HG02885 (cell line): ENCODE results near the gene CHRM4.

ENCODE experiments used
- ATAC-seq: cut with Tn5 transposase; IDR thresholded peaks from one replicate; pipeline ENCODE4 v1.9.1; 2021; ENCODE audit warnings: mild to moderate bottlenecking; ENCODE audit not compliant: unreplicated experiment, poor library complexity

Gene CHRM4

DNA sequence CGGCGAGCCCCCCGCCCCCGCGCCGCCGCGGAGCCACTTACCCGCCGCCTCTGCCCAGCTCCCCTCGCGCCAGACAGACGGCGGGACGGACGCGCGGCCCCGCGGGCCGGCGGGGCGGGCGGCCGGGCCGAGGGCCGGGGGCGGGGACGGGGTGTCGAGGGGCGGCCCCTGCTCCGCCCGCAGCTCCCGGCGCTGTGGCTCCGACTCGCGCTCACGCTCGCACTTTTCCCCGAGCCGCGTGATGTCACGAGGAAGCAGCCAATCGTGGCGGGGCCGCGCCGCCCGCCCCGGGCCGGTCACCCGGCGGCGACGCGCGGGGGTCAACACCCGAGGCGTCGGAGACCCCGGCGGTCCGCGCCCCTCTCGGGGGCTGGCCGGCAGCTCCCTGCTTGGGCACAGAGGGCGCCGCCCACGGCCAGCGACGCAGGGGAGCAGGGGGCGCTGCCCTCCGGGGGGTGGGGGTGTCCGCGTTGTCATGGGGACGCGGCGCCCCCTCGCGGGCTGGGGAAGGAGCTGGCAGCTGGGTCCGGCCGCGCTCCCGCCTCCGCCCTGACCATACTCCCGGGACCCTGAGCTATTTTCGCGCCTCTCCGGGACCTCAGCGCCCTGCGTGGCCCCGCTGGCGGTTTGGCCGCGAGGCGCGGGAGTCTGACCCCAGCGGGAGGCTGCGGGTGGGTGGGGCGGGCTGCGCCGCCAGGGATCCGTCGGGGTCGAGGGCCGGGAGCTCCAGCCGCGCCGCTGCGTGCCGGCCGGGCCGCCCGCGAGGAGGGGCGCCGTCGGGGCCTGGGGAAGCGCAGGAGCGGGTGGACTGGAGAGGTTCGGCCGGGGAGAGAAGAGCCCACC, at the start of gene CHRM4:
Gene CHRM4, minus strand, starts transcription at position 199 of the 843 bp plus-strand sequence. CDS start 5,219 bp downstream, outside the sequence.
- no peak for ATAC-seq

GRCh38 chr11:46438211-46438610, 46.6 kb upstream of the CHRM4 start:
- no peak for ATAC-seq

- ATAC-seq: no peak
These were observed 45.6 kb upstream of the CHRM4 start for GRCh38 chr11:46437122-46437689.

GRCh38 chr11:46436113-46436512, 44.5 kb upstream of the CHRM4 start:
- no peak for ATAC-seq

- no peak for ATAC-seq
These were observed 44.1 kb upstream of the CHRM4 start for GRCh38 chr11:46435679-46436078.

DNA sequence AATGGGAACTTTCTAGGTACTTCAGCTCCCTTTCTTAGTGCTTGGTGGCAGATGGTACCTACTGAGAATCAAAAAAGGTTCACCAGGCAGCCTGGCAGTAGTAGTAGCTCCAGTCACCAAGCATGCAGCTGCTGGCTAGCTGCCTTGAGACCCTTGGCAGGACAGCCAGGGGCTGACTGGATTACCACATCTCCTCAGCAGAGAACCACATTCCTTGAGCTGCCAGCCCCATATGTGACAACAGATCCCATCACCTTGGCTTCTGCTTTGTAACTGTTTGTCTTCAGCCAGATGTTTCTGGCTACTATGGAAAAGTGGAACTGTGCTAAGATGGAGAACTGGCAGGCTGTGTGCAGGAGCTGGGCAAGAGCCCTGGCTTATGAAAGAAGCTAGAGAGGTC, 39.6 kb upstream of the CHRM4 start:
- ATAC-seq: no peak

GRCh38 chr11:46429717-46430116, 38.1 kb upstream of the CHRM4 start:
- no peak for ATAC-seq

DNA sequence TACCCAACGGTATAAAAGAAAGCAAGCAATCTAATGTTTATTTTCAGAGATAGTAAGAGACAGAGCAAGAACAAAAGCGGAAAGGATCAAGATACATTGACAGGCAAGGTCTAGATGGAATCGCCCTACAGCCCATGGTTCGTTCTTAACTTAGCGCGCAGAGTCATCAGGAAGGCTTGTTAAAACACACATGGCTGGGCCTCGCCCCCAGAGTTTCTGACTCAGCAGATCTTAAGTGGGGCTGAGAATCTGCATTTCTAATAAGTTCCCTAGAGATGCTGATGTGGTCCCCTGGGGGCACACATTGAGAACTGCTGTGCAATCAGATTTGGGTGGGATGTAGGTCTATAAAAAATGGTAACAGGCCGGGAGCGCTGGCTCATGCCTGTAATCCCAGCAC, 35.8 kb upstream of the CHRM4 start:
- ATAC-seq: no peak

DNA sequence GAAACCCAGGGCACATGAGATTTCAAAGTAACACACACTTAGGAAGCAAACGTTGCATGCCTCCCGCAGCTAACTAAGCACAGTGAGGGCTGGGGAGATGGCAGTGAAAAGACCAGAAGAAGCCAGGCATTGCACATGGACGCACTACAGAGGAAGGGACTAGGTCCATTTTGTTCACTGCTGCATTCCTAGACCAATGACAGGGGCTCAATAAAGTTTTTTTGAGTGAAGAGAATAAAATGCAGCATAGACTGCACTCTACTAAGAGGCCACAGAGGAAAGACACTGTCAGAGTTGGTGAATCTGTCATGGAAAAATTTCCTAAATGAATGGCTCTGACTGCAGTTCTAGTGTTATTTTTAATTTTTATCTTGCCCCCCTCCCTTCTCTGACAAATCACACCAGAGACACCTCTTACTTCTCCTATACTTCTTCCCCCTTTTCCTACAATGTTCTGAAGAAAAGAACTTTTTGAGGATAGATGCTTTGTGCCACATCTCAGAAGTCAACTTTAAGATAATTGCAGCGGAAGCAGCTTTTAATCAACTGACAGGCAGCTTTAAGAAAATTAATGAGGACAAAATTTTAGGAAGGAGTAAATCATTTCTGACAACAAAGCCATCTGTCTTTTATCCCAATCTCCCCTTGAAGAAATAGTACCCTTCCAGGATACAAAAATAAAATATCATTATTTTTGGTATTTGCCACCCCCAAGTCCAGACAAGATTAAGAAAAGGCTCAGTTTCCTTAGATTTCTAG, 34.8 kb upstream of the CHRM4 start:
- ATAC-seq: no peak

GRCh38 chr11:46422588-46422987, 31.0 kb upstream of the CHRM4 start:
- no peak for ATAC-seq

GRCh38 chr11:46421257-46421880, 29.8 kb upstream of the CHRM4 start:
- ATAC-seq: no peak

GRCh38 chr11:46420513-46420912, 28.9 kb upstream of the CHRM4 start:
- no peak for ATAC-seq

DNA sequence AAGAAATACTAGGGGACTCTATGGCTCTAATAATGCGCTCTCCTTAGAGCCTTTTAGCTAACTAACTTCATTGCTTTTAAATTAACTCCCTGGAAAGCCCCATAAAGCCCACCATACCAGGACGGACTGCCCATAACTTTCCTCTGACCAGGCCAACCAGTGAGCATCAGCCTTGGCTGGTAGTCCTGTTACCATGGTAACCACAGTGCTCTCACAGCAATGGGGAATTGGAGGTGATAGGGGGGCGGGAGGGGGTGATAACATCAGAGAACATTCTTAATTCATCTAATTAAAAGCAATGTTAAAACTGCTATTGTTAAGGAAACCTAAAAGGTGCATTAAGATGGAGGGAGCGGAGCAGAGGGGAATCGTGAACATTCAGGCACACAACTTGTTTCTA, 27.2 kb upstream of the CHRM4 start:
- no peak for ATAC-seq

- ATAC-seq: no peak
These were observed 26.1 kb upstream of the CHRM4 start for GRCh38 chr11:46417711-46418110.

DNA sequence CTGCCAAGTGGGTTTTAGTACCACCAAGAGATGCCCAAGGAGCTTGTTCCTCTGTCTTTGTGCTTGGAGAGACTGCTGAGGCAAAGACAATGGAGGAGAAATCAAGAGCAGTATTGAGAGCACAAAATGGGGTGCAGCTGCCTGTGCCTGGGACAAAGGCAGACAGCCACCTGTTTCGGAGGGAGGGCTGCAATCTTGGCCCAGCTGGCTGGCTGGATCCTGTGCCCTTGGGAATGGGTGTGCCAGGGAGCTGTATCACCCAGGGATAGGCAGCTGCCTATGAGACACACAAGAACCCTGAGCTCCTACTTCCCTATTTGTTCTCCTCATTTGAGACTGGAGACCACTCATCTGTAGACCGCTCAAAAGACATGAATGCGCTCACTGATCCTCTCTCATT, 23.3 kb upstream of the CHRM4 start:
- ATAC-seq: no peak

GRCh38 chr11:46414466-46414796, 22.9 kb upstream of the CHRM4 start:
- ATAC-seq: no peak

DNA sequence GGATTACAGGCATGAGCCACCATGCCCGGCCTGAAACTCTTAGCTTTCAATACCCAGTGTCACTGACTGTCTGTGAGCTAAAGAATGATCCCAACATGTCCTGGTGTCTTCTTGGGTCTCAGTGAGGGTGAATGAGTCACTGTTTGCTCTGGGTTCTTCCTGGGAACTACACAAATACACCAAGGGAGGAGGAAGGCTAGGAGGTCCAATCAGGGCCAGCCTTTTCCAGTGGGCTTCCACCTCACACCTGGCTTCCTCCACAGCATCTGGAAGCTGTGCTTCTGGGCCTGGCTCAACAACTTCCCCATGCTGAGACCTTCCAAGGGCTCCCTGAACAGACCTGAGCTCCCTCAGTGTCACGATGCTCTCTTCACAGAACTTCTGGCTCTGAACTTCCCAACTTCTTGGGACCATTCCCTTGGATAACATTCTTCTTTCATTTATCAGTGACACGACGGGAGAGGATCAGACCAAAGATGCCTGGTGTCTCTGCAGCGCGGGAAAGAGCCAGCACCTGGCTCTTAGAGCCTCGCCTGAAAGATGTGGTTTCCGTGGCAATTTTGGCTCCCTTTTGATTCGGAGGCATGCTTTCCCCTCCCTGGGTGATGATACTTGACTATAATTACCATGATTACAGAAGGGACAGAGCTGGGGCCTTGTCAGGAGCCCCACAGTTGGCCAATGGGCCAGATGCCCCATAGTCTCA, 22.3 kb upstream of the CHRM4 start:
- ATAC-seq: no peak

DNA sequence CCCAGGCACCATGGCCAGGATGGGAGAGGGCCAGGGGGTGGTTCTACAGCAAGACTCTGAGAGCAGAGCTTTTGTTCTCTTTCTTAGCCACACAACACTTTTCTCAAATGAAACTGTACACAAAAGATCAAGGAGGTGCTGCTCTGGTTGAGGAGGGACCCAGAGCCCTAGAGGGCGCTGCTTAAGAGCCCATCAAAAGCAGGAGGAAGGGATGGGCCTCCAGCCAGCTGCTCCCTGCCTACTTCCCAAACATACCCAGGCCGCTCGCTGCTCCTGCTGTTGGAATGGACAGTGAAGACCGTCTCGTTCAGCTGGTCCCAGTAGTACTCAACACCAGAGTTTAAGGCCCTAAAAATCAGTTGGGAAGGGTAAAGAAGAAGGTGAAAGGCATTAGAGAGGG, 18.4 kb upstream of the CHRM4 start:
- no peak for ATAC-seq

GRCh38 chr11:46408407-46408986, 16.9 kb upstream of the CHRM4 start:
- no peak for ATAC-seq

GRCh38 chr11:46407635-46408034, 16.1 kb upstream of the CHRM4 start:
- ATAC-seq: no peak
